HEK293 (cell line): ENCODE results near the gene NUDT16L1.

Experiments used
- HOXA7 ChIP-seq: sonication (generic); formaldehyde crosslinking; IDR thresholded peaks from 2 replicates; pipeline ENCODE4 v1.8.1; 2022; ENCODE audit warnings: missing genetic modification reagents, borderline replicate concordance
- REPIN1 ChIP-seq: fragments of 450-650 bp; formaldehyde crosslinking; IDR thresholded peaks from 2 replicates; pipeline ENCODE4 v1.5.1; 2017; ENCODE audit warnings: missing biosample characterization, missing genetic modification characterization, low read depth
- REST ChIP-seq: fragments of 450-650 bp; formaldehyde crosslinking; IDR thresholded peaks from 2 replicates; pipeline ENCODE4 v1.5.1; 2016; ENCODE audit warnings: missing biosample characterization, missing genetic modification characterization
- SP2 ChIP-seq: fragments of 450-650 bp; formaldehyde crosslinking; IDR thresholded peaks from 2 replicates; pipeline ENCODE4 v1.5.1; 2016; ENCODE audit warnings: missing biosample characterization, missing genetic modification characterization
- ZNF146 ChIP-seq: fragments of 450-650 bp; formaldehyde crosslinking; IDR thresholded peaks from 2 replicates; pipeline ENCODE4 v1.5.1; 2016; ENCODE audit warnings: missing biosample characterization, missing genetic modification characterization
- ZNF16 ChIP-seq: fragments of 450-650 bp; formaldehyde crosslinking; IDR thresholded peaks from 2 replicates; pipeline ENCODE4 v1.5.1; 2016; ENCODE audit warnings: low read depth, missing biosample characterization, missing genetic modification characterization
- ZNF76 ChIP-seq: fragments of 450-650 bp; formaldehyde crosslinking; IDR thresholded peaks from 2 replicates; pipeline ENCODE4; 2016; ENCODE audit warnings: low read depth, missing biosample characterization, missing genetic modification characterization, borderline replicate concordance
- ZNF776 ChIP-seq: fragments of 450-650 bp; formaldehyde crosslinking; IDR thresholded peaks from 2 replicates; pipeline ENCODE4 v1.5.0; 2017; ENCODE audit warnings: missing biosample characterization, missing genetic modification characterization, borderline replicate concordance
- ZSCAN30 ChIP-seq: fragments of 450-650 bp; IDR thresholded peaks from 2 replicates; pipeline ENCODE4 v1.5.1; 2018; ENCODE audit warnings: missing biosample characterization, mild to moderate bottlenecking, missing genetic modification characterization, moderate library complexity
- TF ChIP-seq, protein P1 (sequence below): fragments of 450-650 bp; formaldehyde crosslinking; IDR thresholded peaks from 2 replicates; pipeline ENCODE4 v1.5.1; 2016; ENCODE audit warnings: missing biosample characterization, missing genetic modification characterization
- TF ChIP-seq, protein P2 (sequence below): fragments of 450-650 bp; formaldehyde crosslinking; IDR thresholded peaks from 2 replicates; pipeline ENCODE4 v1.5.1; 2016; ENCODE audit warnings: missing biosample characterization, missing genetic modification characterization, borderline replicate concordance
- TF ChIP-seq, protein P3 (sequence below): fragments of 450-650 bp; formaldehyde crosslinking; IDR thresholded peaks from 2 replicates; pipeline ENCODE4 v1.5.1; 2016; ENCODE audit warnings: missing biosample characterization, missing genetic modification characterization

GRCh38 chr16:4703906-4704305, 10.5 kb downstream of the NUDT16L1 start:
- TF ChIP-seq, protein P1, sequence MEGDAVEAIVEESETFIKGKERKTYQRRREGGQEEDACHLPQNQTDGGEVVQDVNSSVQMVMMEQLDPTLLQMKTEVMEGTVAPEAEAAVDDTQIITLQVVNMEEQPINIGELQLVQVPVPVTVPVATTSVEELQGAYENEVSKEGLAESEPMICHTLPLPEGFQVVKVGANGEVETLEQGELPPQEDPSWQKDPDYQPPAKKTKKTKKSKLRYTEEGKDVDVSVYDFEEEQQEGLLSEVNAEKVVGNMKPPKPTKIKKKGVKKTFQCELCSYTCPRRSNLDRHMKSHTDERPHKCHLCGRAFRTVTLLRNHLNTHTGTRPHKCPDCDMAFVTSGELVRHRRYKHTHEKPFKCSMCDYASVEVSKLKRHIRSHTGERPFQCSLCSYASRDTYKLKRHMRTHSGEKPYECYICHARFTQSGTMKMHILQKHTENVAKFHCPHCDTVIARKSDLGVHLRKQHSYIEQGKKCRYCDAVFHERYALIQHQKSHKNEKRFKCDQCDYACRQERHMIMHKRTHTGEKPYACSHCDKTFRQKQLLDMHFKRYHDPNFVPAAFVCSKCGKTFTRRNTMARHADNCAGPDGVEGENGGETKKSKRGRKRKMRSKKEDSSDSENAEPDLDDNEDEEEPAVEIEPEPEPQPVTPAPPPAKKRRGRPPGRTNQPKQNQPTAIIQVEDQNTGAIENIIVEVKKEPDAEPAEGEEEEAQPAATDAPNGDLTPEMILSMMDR (tag by site-specific recombination), result no peak
- no peak for TF ChIP-seq ZNF16 (tag by site-specific recombination)
- no peak for TF ChIP-seq SP2 (tag by site-specific recombination)
- TF ChIP-seq, protein P2, sequence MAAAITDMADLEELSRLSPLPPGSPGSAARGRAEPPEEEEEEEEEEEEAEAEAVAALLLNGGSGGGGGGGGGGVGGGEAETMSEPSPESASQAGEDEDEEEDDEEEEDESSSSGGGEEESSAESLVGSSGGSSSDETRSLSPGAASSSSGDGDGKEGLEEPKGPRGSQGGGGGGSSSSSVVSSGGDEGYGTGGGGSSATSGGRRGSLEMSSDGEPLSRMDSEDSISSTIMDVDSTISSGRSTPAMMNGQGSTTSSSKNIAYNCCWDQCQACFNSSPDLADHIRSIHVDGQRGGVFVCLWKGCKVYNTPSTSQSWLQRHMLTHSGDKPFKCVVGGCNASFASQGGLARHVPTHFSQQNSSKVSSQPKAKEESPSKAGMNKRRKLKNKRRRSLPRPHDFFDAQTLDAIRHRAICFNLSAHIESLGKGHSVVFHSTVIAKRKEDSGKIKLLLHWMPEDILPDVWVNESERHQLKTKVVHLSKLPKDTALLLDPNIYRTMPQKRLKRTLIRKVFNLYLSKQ (tag by site-specific recombination), result no peak
- TF ChIP-seq REST, result no peak
- no peak for TF ChIP-seq HOXA7 (CRISPR knock-in tag)
- TF ChIP-seq ZNF146, result no peak
- TF ChIP-seq REPIN1 (tag by site-specific recombination), result no peak
- TF ChIP-seq ZSCAN30 (tag by site-specific recombination), result no peak
- TF ChIP-seq, protein P3, sequence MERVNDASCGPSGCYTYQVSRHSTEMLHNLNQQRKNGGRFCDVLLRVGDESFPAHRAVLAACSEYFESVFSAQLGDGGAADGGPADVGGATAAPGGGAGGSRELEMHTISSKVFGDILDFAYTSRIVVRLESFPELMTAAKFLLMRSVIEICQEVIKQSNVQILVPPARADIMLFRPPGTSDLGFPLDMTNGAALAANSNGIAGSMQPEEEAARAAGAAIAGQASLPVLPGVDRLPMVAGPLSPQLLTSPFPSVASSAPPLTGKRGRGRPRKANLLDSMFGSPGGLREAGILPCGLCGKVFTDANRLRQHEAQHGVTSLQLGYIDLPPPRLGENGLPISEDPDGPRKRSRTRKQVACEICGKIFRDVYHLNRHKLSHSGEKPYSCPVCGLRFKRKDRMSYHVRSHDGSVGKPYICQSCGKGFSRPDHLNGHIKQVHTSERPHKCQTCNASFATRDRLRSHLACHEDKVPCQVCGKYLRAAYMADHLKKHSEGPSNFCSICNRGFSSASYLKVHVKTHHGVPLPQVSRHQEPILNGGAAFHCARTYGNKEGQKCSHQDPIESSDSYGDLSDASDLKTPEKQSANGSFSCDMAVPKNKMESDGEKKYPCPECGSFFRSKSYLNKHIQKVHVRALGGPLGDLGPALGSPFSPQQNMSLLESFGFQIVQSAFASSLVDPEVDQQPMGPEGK, result no peak
- TF ChIP-seq ZNF76 (tag by site-specific recombination), result no peak
- no peak for TF ChIP-seq ZNF776 (tag by site-specific recombination)
